Measurements from ENCODE around the gene MSANTD2.

DNA sequence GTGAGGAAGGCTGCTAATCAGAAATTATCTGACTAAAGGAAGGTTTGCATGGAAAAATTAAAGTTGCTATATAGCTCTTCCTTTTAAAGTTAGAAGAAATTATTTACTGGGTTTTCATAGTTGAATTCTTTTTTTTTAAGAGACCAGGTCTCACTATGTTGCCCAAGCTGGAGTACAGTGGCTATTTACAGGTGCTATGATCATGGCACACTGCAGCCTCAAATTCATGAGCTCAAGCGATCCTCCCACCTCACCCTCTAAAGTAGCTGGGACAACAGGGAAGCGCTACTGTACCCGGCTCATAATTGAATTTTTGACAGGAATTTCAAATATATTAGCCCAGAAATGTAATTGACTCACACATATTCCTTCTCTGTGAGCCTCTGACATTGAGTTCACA, 3.9 kb downstream of the MSANTD2 start:
- no peak for TF ChIP-seq ZNF8 (CRISPR knock-in tag; IDR thresholded peaks at IDR 0.05)
- TF ChIP-seq, protein P1, sequence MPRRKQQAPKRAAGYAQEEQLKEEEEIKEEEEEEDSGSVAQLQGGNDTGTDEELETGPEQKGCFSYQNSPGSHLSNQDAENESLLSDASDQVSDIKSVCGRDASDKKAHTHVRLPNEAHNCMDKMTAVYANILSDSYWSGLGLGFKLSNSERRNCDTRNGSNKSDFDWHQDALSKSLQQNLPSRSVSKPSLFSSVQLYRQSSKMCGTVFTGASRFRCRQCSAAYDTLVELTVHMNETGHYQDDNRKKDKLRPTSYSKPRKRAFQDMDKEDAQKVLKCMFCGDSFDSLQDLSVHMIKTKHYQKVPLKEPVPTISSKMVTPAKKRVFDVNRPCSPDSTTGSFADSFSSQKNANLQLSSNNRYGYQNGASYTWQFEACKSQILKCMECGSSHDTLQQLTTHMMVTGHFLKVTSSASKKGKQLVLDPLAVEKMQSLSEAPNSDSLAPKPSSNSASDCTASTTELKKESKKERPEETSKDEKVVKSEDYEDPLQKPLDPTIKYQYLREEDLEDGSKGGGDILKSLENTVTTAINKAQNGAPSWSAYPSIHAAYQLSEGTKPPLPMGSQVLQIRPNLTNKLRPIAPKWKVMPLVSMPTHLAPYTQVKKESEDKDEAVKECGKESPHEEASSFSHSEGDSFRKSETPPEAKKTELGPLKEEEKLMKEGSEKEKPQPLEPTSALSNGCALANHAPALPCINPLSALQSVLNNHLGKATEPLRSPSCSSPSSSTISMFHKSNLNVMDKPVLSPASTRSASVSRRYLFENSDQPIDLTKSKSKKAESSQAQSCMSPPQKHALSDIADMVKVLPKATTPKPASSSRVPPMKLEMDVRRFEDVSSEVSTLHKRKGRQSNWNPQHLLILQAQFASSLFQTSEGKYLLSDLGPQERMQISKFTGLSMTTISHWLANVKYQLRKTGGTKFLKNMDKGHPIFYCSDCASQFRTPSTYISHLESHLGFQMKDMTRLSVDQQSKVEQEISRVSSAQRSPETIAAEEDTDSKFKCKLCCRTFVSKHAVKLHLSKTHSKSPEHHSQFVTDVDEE (CRISPR knock-in tag; IDR thresholded peaks at IDR 0.05), result no peak
- TF ChIP-seq CSRNP3 (CRISPR knock-in tag; IDR thresholded peaks at IDR 0.05), result no peak
- TF ChIP-seq ARNTL (CRISPR knock-in tag; IDR thresholded peaks at IDR 0.05; ENCODE audit: borderline replicate concordance, low read depth), result no peak
- TF ChIP-seq, protein P2, sequence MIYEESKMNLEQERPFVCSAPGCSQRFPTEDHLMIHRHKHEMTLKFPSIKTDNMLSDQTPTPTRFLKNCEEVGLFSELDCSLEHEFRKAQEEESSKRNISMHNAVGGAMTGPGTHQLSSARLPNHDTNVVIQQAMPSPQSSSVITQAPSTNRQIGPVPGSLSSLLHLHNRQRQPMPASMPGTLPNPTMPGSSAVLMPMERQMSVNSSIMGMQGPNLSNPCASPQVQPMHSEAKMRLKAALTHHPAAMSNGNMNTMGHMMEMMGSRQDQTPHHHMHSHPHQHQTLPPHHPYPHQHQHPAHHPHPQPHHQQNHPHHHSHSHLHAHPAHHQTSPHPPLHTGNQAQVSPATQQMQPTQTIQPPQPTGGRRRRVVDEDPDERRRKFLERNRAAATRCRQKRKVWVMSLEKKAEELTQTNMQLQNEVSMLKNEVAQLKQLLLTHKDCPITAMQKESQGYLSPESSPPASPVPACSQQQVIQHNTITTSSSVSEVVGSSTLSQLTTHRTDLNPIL (CRISPR knock-in tag; IDR thresholded peaks at IDR 0.05; ENCODE audit: low read depth), result no peak
- TF ChIP-seq RARB (CRISPR knock-in tag; IDR thresholded peaks at IDR 0.05), result no peak
- no peak for TF ChIP-seq ZFP3 (CRISPR knock-in tag; IDR thresholded peaks at IDR 0.05)
- TF ChIP-seq CSDC2 (CRISPR knock-in tag; IDR thresholded peaks at IDR 0.05), result no peak
- TF ChIP-seq, protein P3, sequence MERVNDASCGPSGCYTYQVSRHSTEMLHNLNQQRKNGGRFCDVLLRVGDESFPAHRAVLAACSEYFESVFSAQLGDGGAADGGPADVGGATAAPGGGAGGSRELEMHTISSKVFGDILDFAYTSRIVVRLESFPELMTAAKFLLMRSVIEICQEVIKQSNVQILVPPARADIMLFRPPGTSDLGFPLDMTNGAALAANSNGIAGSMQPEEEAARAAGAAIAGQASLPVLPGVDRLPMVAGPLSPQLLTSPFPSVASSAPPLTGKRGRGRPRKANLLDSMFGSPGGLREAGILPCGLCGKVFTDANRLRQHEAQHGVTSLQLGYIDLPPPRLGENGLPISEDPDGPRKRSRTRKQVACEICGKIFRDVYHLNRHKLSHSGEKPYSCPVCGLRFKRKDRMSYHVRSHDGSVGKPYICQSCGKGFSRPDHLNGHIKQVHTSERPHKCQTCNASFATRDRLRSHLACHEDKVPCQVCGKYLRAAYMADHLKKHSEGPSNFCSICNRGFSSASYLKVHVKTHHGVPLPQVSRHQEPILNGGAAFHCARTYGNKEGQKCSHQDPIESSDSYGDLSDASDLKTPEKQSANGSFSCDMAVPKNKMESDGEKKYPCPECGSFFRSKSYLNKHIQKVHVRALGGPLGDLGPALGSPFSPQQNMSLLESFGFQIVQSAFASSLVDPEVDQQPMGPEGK (CRISPR knock-in tag; IDR thresholded peaks at IDR 0.05; ENCODE audit: borderline replicate concordance), result no peak

Data from SK-N-SH treated with all-trans-retinoic acid at 6 μM for 48 hours (cell line).